Fibroblast of peridontal ligament (primary cell): Measurements from ENCODE around the gene SCFD2.
A peak's percentile ranks its signal among the peaks of the same experiment; 100 is the strongest.
"Not testable (repeated sequence)": the region's sequence is repeated elsewhere in the genome, so short reads cannot be mapped to it uniquely, and the experiment has no call there.

ENCODE experiments used
- DNase-seq: peaks from one replicate; pipeline ENCODE4 v3.0.0-alpha.2; 2010; ENCODE audit errors: extremely low read depth

SCFD2 gene

GRCh38 chr4:53189011-53189410 lies 176.8 kb downstream of the SCFD2 start:
- DNase-seq, result peak; percentile 88

GRCh38 chr4:53186714-53187358 lies 179.0 kb downstream of the SCFD2 start:
- DNase-seq, result peak; percentile 41

GRCh38 chr4:53185869-53186585 lies 179.8 kb downstream of the SCFD2 start:
- DNase-seq, result peak; percentile 86

- DNase-seq, result no peak
These were observed 182.1 kb downstream of the SCFD2 start for GRCh38 chr4:53183754-53184153.

- not testable (repeated sequence) for DNase-seq
These were observed 188.1 kb downstream of the SCFD2 start for GRCh38 chr4:53177751-53178150.

- no peak for DNase-seq
These were observed 190.2 kb downstream of the SCFD2 start for GRCh38 chr4:53175640-53176039.

GRCh38 chr4:53174823-53175222 lies 191.0 kb downstream of the SCFD2 start:
- peak; percentile 26 for DNase-seq

GRCh38 chr4:53173576-53173975 lies 192.3 kb downstream of the SCFD2 start:
- no peak for DNase-seq

GRCh38 chr4:53171797-53172196 lies 194.1 kb downstream of the SCFD2 start:
- no peak for DNase-seq

GRCh38 chr4:53169695-53170617 lies 195.9 kb downstream of the SCFD2 start:
- no peak for DNase-seq

GRCh38 chr4:53168228-53168627 lies 197.6 kb downstream of the SCFD2 start:
- no peak for DNase-seq

GRCh38 chr4:53162969-53163368 lies 202.9 kb downstream of the SCFD2 start:
- DNase-seq, result no peak

GRCh38 chr4:53161787-53162433 lies 204.0 kb downstream of the SCFD2 start:
- DNase-seq, result peak; percentile 65

GRCh38 chr4:53161051-53161786 lies 204.6 kb downstream of the SCFD2 start:
- DNase-seq, result peak; percentile 11

- peak; percentile 15 for DNase-seq
These were observed 209.0 kb downstream of the SCFD2 start for GRCh38 chr4:53156896-53157295.

GRCh38 chr4:53152467-53152866 lies 213.4 kb downstream of the SCFD2 start:
- no peak for DNase-seq

- no peak for DNase-seq
These were observed 214.4 kb downstream of the SCFD2 start for GRCh38 chr4:53151489-53151788.

GRCh38 chr4:53150631-53151488 lies 215.0 kb downstream of the SCFD2 start:
- DNase-seq, result peak; percentile 15

- DNase-seq, result peak; percentile 69
These were observed 218.2 kb downstream of the SCFD2 start for GRCh38 chr4:53147711-53148110.

- DNase-seq, result peak; percentile 3
These were observed 218.7 kb downstream of the SCFD2 start for GRCh38 chr4:53147197-53147596.
